ENCODE data around the gene EFEMP2. TPM values are rescaled to one million over a fixed set of nuclear protein-coding genes. Genes with fewer than 3 reads are reported as not detected.
A peak's percentile ranks its signal among the peaks of the same experiment; 100 is the strongest.
"Not testable (repeated sequence)": the region's sequence is repeated elsewhere in the genome, so short reads cannot be mapped to it uniquely, and the experiment has no call there.

The EFEMP2 gene
- total RNA-seq, 1 donor from 2014 or later = 11.2 TPM

DNA sequence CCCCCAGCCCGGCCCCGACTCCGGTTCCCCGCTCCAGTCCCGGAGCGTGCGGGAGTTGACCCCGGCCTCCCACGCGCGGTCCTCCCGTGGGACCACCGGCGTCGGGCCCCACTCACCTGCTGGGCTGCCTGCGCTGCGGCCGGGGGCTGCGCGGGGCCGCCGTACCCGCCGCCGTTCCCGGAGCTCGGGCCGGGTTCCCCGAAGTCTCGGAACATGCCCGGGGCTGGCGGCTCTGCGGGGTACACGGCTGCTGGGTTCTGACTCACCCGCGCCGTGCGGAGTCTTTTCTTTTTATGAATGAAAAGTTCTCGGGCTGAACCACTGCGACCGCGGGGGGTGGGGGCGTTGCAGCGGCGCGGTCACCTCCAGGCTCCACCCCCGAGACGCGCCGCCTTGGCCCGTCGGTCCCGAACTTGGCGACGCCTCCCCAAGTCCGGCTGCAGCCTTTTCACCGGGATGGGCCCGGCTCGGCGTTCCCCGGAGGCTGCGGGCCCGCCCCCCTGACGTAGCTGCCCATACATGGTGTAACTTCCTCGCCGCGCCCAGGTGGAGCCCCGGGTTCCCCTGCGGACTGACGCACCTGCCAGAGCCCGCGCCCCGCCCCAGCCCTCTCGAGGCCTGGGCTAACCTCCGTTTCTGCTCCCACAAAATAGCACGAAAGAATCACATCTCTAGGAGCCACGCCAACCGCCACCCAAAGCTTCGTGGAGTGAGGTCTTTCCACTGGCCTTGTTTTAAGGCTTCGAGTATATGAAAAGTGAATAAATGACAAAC, 27.7 kb upstream of the EFEMP2 start, which contains the start of gene FOSL1:
FOSL1 (minus strand) TSS at position 264 of the 774 bp plus-strand sequence; CDS start at position 215, 49 bp downstream.
- peak; percentile 44 to 96 for DNase-seq (ENCODE audit: low read depth in 2 of 2)

DNA sequence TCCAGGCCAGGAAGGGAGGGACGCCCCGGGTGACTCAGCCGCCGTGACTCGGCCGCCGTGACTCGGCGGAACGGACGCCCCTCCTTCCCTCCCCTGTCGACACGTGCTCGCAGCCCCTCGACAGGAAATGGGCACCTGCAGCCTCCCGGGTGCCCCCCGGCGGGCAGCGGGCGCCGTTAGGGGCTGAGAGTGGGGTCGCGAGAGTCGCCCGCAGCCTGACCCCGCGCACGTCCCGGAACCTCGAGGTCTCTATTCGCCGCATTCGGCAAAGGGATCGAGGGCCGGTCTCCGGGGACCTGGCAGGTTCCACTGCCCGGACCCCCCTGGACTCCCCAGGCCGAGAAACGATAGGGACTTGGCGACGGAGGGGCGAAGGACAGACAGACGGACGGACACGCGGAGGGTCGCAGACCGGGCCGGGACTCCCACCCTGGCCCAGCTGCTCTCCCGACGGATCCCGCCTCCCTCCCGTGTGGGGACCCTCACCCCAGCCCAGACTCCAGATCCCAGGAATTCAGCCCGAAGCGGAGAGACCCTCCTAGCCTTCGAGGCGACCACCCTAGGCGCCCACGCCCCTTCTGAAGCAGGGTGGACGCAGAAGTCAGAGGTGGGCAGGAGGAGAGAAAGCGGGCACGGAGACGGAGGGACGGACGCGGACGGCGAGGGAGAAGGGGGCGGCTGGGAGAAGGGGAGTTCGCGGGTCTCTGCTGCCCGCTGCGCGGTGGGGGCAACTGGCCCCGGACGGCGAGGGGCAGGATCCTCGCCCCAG, 26.9 kb upstream of the EFEMP2 start:
- DNase-seq (ENCODE audit: low read depth in 2 of 2) = peak in 1 of 2 donors; percentile 82

DNA sequence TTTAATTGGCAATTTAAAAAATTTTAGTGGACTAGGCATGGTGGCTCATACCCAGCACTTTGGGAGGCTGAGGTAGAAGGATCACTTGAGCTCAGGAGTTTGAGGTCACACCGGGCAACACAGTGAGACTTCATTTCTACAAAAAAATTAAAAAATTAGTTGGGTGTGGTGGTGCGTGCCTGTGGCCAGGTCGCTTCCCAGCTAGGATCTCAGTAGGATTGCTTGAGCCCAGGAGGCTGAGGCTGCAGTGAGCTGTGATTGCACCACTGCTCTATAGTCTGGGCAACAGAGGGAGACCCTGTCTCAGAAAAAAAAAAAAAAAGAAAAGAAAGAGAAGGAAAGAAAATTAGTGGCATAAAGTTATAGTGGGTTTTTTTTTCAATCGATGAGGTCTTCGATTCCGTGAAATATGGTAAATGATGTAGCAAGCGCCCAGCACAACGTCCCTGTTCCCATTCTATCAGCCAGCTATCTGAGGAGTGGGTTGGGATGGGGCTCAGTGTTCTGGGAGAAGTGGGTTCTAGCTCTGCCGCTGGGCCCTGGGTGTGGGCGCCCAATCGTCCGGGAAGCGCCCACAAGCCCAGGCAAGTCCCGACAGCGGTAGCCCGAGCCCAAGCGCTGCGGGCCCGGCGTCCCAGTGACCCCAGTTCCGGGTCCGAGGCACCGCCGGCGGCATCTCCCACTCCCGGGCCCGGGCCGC, 26.2 kb upstream of the EFEMP2 start:
- no peak for DNase-seq (ENCODE audit: low read depth in 2 of 2)

DNA sequence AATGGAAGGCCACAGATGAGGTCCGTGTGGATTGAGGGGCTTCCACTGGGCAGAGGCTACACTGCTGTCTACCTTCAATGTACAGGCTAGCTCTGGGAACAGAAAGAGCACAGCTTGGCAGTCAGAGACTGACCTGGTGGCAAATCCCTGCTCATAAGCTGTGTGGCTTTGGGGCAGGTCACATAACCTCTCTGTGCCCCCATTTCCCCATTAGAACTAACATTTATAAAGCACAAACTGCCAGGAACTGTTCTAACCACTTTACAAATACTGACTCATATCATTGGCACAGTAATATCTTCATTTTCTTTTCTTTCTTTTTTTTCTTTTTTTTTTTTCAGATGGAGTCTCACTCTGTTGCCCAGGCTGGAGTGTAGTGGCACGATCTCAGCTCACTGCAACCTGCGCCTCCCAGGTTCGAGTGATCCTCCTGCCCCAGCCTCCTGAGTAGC, 24.4 kb upstream of the EFEMP2 start:
- no peak for DNase-seq (ENCODE audit: low read depth in 2 of 2)

DNA sequence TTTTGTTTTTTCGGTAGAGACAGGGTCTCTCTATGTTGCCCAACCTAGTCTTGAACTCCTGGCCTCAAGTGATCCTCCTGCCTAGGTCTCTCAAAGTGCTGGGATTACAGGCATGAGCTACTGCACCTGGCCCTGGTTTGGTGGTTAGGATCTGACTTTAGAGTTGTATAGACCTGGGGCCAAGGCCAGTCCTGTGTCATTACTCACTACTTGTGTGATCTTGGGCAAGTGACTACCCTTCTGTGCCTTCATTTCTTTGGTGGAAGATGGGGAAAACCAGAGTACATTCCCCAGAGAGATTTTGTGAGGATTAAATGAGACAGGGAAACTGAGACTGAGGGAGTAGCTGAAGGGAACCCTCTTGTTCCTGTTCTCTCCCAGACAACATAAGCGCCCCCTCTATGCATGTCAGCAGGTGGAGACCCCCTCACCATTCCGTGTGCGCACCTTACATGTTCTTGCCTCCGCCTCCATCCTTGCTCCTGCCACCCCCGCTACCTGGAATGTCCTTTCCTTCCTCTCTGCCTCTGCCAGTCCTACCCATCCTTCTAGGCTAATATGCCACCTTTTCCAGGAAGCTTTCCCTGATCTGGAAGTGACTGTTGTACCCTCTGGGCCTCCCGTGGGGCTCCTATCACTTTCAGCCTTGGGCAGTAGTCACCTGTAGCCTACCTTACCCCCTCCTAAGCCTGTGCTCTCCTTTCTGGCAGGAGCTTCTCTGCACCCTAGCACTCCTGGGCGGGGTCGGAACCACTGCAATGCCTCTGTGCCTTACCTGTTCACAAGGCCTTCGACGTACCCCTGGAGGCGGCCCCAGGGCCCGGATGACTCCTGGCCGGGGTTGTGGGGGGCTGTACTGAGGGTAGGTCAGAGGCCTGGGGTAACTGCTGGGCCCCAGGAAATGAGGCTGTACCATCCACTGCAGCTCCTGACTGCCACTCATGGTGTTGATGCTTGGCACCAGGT, 23.7 kb upstream of the EFEMP2 start:
- no peak for DNase-seq (ENCODE audit: low read depth in 2 of 2)

DNA sequence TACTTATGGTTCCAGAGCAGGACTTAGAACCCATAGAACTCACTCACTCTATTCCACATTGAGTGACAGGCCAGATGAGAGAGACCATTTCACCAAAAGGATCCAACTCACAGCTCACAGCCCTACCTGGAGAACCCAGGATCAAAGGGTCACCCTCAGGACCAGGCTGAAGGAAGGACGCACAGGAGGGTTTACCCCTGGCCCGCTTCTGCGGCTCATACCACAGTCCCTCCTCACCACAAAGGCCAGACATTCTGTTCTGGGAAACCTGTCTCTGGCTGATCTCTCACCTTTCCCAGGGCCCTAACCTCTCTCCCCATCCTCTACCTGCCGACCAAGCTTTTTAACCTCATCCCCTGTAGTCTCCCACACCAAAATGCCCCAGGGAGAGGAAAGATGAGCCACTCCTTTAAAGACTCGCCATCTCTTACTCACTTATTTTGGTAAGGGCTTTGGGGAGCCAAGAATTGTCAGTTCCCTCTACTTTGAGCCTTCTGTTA, 22.9 kb upstream of the EFEMP2 start:
- no peak for DNase-seq (ENCODE audit: low read depth in 2 of 2)

DNA sequence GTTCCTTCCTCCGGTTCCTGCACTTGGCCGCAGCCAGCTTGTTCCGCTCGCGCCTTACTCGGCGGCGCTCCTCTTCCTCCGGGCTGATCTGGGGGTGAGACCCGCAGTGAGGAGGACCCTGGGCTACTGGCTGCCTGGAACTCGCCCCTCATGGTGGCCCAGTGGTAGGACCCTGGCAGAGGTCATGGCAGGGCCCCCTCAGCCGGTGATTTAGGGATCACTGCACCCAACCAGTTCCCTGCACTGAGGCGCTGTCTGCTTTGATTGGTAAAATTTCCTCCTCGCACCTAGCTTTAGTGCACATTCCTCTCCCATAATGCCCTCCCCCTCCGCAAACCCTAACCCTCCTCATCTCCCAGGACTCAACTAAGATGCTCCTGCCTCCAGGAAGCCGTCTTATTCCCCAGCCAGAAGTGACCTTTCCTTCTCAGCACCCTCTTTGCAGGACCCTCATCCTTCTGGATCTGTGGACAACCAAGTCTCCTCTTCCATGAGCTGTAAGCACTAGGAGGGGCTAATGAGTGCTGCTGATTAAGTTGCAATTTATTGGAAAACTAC, 21.5 kb upstream of the EFEMP2 start:
- peak in 1 of 2 donors; percentile 45 for DNase-seq (ENCODE audit: low read depth in 2 of 2)

DNA sequence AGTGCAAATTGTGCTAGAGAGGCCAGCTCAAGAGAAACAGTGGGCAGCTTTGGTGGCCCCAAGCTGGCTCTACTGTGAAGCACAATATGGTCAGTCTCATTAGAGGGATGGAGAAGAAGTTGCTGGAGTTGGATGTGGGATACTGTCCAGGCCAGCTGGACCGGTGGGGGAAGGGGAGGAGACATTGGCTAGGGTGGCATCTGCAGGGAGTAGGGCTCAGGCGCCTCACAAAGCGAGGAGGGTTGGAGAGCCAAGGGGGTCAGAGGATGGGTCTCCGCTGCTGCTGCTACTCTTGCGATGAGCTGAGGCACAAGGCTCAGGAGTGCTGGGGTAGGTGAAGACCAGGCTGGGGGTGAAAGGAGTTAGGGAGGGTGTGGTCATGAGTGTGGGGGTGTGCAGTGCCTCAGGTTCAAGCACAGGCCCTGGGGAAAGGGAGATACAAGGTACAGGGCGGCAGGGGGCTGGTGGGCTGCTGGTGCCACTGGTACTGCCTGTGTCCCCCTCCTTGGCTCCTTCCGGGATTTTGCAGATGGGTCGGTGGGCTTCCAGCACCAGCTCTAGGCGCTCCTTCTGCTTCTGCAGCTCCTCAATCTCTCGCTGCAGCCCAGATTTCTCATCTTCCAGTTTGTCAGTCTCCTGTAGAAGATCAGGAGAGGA, 20.2 kb upstream of the EFEMP2 start:
- DNase-seq (ENCODE audit: low read depth in 2 of 2) = no peak

DNA sequence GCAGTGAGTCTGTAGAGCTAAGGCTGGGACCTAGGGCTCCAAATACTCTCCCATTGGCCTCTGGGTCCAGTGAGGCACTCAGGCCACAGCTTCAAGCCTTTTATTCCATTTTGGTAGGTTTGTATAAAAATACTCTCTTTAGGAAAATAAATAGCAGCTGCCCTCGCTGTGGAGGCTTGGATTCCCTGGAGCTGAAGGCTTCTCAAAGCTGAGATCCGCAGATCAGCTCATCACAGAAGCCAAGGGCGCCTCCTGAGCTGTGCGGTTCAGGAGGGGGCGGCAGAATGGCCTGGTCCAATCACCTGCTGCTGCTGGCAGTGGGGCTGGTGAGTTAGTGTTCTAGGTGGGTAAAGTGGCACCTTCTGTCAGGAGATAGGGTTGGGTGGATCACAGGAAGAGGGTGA, 19.5 kb upstream of the EFEMP2 start:
- not testable (repeated sequence) for DNase-seq (ENCODE audit: low read depth in 2 of 2)

DNA sequence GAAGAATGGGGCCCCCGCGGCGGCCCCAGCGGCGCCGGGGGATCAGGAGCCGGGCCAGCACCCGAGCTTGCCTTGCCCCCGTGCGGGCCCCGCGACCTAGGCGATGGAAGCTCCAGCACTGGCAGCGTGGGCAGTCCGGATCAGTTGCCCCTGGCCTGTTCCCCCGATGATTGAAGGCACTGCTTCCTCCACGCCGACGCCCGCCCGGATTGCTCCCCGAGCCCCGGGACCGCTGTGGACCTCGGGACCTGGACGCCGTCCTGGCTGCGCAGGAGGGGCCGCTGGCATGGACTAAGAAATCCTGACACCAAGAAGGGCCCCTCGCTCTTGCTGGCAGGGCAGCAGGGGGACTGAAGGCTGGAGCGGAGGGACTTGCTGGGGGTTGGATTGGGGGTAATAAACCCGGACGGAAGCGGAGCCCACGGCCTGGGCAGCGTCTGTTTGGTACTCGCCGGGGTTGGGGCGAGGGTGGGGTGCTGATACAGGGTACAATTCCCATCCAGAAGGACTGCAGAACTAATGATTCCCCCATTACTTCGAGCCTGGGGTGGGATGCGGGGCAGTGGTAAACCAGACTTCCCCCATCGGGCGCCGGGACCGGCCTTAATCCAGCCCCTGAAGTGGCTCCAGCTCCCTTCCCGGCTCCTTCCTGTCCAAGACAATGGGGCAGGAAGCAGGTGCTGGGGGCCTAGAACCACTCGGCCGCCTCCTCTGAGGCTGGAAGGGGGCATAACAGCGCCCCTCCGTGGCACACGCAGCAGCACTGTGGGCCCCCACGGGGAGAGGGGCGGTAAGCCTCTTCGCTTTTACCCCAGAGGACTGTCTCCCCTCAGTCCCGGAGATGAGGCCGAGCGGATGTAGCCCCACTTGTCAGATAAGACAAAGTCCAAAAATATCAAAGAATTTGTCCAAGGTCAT, 18.9 kb upstream of the EFEMP2 start:
- DNase-seq (ENCODE audit: low read depth in 2 of 2) = peak in 1 of 2 donors; percentile 92

DNA sequence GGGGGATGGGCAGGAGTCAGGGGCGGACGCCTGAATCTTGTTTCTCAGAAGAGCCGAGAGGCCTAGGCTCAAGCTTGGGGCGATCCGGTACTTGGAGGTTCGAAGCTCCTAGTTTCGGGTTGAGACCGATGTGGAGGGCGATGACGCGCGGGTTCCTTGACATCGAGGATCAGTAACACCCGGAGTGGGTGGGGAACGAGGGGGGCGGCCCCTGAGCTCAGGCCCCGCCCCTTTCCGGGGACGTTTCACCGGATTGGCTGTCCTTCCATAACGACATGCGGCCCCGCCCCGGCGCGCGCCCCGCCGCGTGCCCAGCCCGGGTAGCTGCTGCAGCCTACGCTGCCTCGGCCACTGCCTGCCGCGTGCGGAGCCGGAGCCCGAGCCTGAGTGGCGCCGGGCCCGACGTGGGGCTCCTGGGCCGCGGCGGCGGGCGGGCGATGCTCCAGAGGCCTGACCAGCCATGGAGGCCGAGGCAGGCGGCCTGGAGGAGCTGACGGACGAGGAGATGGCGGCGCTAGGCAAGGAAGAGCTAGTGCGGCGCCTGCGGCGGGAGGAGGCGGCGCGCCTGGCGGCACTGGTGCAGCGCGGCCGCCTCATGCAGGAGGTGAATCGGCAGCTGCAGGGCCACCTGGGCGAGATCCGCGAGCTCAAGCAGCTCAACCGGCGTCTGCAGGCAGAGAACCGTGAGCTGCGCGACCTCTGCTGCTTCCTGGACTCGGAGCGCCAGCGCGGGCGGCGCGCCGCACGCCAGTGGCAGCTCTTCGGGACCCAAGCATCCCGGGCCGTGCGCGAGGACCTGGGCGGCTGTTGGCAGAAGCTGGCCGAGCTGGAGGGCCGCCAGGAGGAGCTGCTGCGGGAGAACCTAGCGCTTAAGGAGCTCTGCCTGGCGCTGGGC, 18.0 kb upstream of the EFEMP2 start, which contains the start of gene CCDC85B:
CCDC85B (plus strand) TSS at position 350 of the 895 bp plus-strand sequence; CDS start at position 461, 111 bp downstream.
- peak; percentile 75 to 96 for DNase-seq (ENCODE audit: low read depth in 2 of 2)

DNA sequence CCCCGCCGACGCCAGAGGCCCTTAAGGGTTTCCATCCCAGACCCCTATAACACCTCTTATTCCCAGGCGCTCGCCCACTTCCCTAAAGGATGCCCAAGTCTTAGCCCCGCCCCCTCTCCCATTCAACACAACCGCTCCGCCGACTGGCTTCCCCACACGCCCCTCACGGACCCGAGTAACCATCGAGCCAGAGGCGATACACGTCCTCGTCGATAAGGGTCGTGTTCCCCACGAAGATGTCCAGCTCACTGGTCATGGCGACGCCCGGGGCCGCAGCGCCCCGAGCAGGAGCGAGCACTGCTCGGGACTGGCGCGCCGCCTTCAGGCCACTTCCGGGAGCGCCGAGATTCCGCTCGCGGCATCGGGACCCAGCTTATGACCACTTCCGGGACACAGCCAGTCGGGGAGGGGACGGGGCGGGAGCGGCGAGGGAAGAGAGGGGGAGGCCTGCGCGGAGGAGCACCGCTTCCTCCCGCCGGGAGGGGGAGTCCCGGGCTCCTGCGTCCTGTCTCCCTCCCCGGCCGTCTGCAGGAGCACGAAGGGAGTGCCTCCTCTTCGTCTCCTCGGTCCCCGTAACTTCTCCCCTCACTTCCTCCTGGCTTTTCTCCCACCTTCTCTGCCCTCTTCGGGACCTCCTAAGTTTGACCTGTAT, 15.7 kb upstream of the EFEMP2 start, which contains the start of gene FIBP:
FIBP (minus strand) TSS at position 309 of the 652 bp plus-strand sequence; CDS start at position 256, 53 bp downstream.
- DNase-seq (ENCODE audit: low read depth in 2 of 2) = peak; percentile 89 to 98

DNA sequence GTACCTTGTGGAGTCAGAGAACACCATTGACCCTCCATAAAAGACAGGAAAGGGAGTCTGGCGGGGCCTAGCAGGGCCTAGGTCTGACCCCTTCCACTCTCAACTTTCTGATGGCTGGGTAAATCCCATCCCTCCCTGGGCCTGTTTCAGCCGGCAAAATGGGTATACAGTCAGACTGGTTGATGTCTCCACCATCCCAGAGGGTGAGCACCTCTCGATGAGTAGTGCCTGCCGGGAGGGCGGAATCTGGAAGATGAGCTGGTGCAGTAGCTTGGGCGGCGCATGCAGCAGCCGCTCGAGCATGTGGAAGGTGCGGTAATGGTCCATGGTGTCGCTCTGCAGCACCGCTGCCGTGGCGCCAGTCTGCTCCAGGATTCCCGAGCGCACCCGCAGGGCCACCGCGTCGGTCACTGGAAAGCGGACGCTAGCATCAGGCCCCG, 15.1 kb upstream of the EFEMP2 start:
- DNase-seq (ENCODE audit: low read depth in 2 of 2) = no peak

DNA sequence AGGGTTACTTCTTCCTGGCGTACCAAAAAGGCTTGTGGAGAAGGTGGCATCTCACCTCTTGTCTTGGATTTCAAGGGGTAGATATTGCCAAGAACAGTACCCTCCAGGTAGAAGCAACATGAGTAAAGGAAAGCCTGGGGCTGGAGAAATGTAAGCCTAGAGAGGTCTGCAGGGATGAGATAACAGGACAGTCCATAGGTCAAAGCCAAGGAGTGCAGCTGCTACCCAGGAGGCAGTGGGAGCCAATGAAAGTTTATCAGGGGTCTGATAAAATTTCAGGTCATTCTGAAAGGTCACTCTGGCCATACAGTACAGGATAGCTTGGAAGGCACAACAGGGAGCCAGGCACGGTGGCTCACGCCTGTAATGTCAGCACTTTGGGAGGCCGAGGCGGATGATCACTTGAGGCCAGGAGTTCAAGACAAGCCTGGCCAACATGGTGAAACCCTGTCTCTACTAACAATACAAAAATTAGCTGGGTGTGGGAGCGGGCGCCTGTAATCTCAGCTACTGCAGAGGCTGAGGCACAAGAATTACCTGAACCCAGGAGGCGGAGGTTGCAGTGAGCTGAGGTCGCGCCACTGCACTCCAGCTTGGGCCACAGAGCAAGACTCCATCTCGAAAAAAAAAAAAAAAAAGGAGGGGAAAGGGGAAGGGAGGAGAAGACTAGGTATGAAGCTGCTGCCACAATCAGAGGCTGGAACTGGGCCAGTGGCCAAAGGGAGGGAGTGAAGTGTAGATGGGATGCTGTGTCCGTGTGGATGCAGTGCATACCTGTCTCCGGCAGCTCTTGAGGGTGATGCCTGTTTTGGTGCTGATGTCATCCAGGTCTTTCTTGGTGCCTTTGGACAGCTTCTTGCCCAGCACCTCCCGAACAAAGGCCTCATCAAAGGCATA, 14.5 kb upstream of the EFEMP2 start:
- DNase-seq (ENCODE audit: low read depth in 2 of 2) = no peak

DNA sequence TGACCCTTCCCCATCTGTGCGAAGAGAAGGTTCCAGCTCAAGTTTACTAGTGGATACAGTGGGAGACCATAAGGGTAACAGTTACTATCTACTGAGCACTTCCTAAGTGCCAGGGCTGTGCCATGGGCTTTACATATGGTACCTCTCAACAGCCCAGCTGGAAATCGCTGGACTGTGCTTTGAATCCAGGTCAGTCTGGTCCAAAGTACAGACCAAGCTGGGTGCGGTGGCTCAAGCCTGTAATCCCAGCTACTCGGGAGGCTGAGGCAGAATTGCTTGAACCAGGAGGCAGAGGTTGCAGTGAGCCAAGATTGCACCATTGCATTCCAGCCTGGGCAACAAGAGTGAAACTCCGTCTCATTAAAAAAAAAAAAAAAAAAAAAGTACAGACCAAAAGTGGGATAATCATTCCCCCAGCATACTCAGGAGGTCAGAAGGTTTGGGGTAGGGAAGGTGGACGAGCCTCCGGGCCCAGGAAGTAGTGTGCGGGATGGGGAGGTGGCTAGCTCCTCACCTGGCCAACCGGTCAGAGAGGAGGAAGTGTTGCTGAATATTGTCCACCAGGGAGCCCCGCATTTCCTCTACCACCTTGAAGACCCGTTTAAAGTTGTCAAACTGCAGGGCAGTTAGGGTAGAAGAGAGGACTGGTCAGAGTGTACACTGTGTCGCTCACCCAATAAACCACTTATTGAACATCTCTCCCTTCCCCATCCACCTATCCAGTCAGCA, 13.4 kb upstream of the EFEMP2 start:
- DNase-seq (ENCODE audit: low read depth in 2 of 2) = no peak

Measured in dermis microvascular lymphatic vessel endothelial cell (primary cell).